HUES64 (cell line): ENCODE data around the gene NEK5. TPM values are rescaled to one million over a fixed set of nuclear protein-coding genes. Genes with fewer than 3 reads are reported as not detected.
"Not testable (repeated sequence)": the region's sequence is repeated elsewhere in the genome, so short reads cannot be mapped to it uniquely, and the experiment has no call there.

Source experiments
- H3K27ac ChIP-seq: 2 replicates; pipeline ENCODE4 v1.7.0; 2013; ENCODE audit warnings: low read depth, low read length, inconsistent platforms
- H3K27me3 ChIP-seq: 2 replicates; pipeline ENCODE4 v1.6.1; 2013; ENCODE audit warnings: mild to moderate bottlenecking, low read length; ENCODE audit not compliant: insufficient read depth
- H3K36me3 ChIP-seq: 2 replicates; pipeline ENCODE4 v1.6.1; 2013; ENCODE audit warnings: mild to moderate bottlenecking, low read length; ENCODE audit not compliant: insufficient read depth
- H3K4me1 ChIP-seq: 2 replicates; pipeline ENCODE4 v1.6.1; 2013; ENCODE audit warnings: mild to moderate bottlenecking, low read length, moderate library complexity; ENCODE audit not compliant: insufficient read depth
- H3K4me3 ChIP-seq: 2 replicates; pipeline ENCODE4 v1.5.1; 2013; ENCODE audit warnings: mild to moderate bottlenecking, low read length, moderate library complexity
- H3K9ac ChIP-seq: 2 replicates; pipeline ENCODE4 v1.6.1; 2013; ENCODE audit warnings: mild to moderate bottlenecking, low read depth, low read length
- H3K9me3 ChIP-seq: 2 replicates; pipeline ENCODE4 v1.6.1; 2013; ENCODE audit warnings: low read depth, low read length; ENCODE audit not compliant: insufficient read depth
- WGBS: fragments of 150-250, 120-280 bp; methylation state at CpG from one replicate; pipeline ENCODE4 v1.1.7; 2013; ENCODE audit warnings: missing lambda C conversion rate; 5-methylcytosine and 5-hydroxymethylcytosine counted together
- polyA plus RNA-seq, 2 experiments: library from polyadenylated mRNA; stranded (reverse); fragments of 50-300 nt; gene quantifications; one replicate each; pipeline ENCODE4 v1.2.3, GENCODE V29; 2013

Gene NEK5
- 0.15 TPM for polyA plus RNA-seq (2013, experiment 1 of 2)
- polyA plus RNA-seq (2013, experiment 2 of 2) = 0.13 TPM

GRCh38 chr13:52128714-52129700 lies at the start of gene NEK5:
Gene NEK5, minus strand, starts transcription at chr13:52129073. Its CDS starts 1,591 bp downstream, at chr13:52127482.
- H3K4me1 ChIP-seq = no peaks in the 10 kb centered on the region
- 13% methylated on average over 70 of the region's 71 CpGs for WGBS

GRCh38 chr13:52177276-52177675 lies 48.4 kb upstream of the NEK5 start:
- no peak overlapping the region for H3K4me3 ChIP-seq
- whole genome bisulfite sequencing = 92% methylated on average over 2 of the region's 2 CpGs
- peaks cover 86% of the 10 kb centered on the region for H3K36me3 ChIP-seq
- H3K4me1 ChIP-seq = no peaks in the 10 kb centered on the region
- H3K27ac ChIP-seq = no peak overlapping the region
- H3K9ac ChIP-seq = no peak overlapping the region
- H3K27me3 ChIP-seq = no peaks in the 10 kb centered on the region
- H3K9me3 ChIP-seq = no peaks in the 10 kb centered on the region

More at GRCh38 chr13:52128714-52129700, at the start of gene NEK5:
- Histone ChIP-seq H3K36me3 (peaks cover 34% of the 10 kb centered on the region), H3K27me3 (peaks cover 7% of the 10 kb centered on the region; the same call in 1 of the 2 replicates), H3K4me3 (peak within 1 kb of the TSS; percentile 61), H3K27ac (no peak within 1 kb of the TSS), H3K9me3 (0 out of 2 replicates have a peak, but pooled peaks cover 4% of the 10 kb centered on the region), H3K9ac (peak within 1 kb of the TSS; percentile 28; the same call in 1 of the 2 replicates)

GRCh38 chr13:52173970-52174369 lies 45.1 kb upstream of the NEK5 start:
- not testable (repeated sequence) for H3K27ac ChIP-seq, H3K27me3 ChIP-seq, H3K9ac ChIP-seq, H3K9me3 ChIP-seq, H3K4me1 ChIP-seq, H3K4me3 ChIP-seq
- WGBS = 99% methylated on average over 6 of the region's 6 CpGs
- peaks cover 89% of the 10 kb centered on the region for H3K36me3 ChIP-seq

GRCh38 chr13:52173373-52173772 lies 44.5 kb upstream of the NEK5 start:
- Histone ChIP-seq H3K36me3 (peaks cover 92% of the 10 kb centered on the region), H3K27me3 (no peaks in the 10 kb centered on the region), H3K4me3 (no peak overlapping the region), H3K9ac (no peak overlapping the region), H3K9me3 (no peaks in the 10 kb centered on the region), H3K27ac (no peak overlapping the region), H3K4me1 (no peaks in the 10 kb centered on the region)
- WGBS = 99% methylated on average over 2 of the region's 3 CpGs

- H3K27ac ChIP-seq, H3K27me3 ChIP-seq, H3K4me1 ChIP-seq, H3K9ac ChIP-seq, H3K4me3 ChIP-seq, H3K9me3 ChIP-seq: not testable (repeated sequence)
- WGBS = 100% methylated on average over 1 of the region's 1 CpG
- peaks cover 85% of the 10 kb centered on the region for H3K36me3 ChIP-seq
These were observed 42.8 kb upstream of the NEK5 start for GRCh38 chr13:52171686-52172085.

GRCh38 chr13:52170828-52171391 lies 42.0 kb upstream of the NEK5 start:
- H3K4me3 ChIP-seq, H3K9me3 ChIP-seq, H3K4me1 ChIP-seq, H3K27ac ChIP-seq, H3K27me3 ChIP-seq, H3K9ac ChIP-seq: not testable (repeated sequence)
- 100% methylated on average over 1 of the region's 1 CpG for WGBS
- peaks cover 80% of the 10 kb centered on the region for H3K36me3 ChIP-seq

GRCh38 chr13:52169839-52170238 lies 41.0 kb upstream of the NEK5 start:
- no peak overlapping the region for H3K9ac ChIP-seq
- H3K27me3 ChIP-seq = no peaks in the 10 kb centered on the region
- no peaks in the 10 kb centered on the region for H3K4me1 ChIP-seq
- no peak overlapping the region for H3K4me3 ChIP-seq
- no peak overlapping the region for H3K27ac ChIP-seq
- WGBS = 97% methylated on average over 5 of the region's 5 CpGs
- H3K9me3 ChIP-seq = no peaks in the 10 kb centered on the region
- peaks cover 72% of the 10 kb centered on the region for H3K36me3 ChIP-seq

- WGBS = 90% methylated on average over 2 of the region's 2 CpGs
- Histone ChIP-seq H3K27me3 (no peaks in the 10 kb centered on the region), H3K9me3 (no peaks in the 10 kb centered on the region), H3K9ac (no peak overlapping the region), H3K27ac (no peak overlapping the region), H3K4me3 (no peak overlapping the region), H3K36me3 (peaks cover 30% of the 10 kb centered on the region), H3K4me1 (peaks cover 11% of the 10 kb centered on the region; the same call in 1 of the 2 replicates)
These were observed 36.5 kb upstream of the NEK5 start for GRCh38 chr13:52165411-52165810.

GRCh38 chr13:52164989-52165388 lies 36.1 kb upstream of the NEK5 start:
- no peak overlapping the region for H3K9ac ChIP-seq
- H3K27ac ChIP-seq = no peak overlapping the region
- 0 out of 2 replicates have a peak, but pooled peaks cover under 1% of the 10 kb centered on the region for H3K9me3 ChIP-seq
- H3K36me3 ChIP-seq = peaks cover 28% of the 10 kb centered on the region
- peaks cover 11% of the 10 kb centered on the region; the same call in 1 of the 2 replicates for H3K4me1 ChIP-seq
- no peak overlapping the region for H3K4me3 ChIP-seq
- peaks cover 2% of the 10 kb centered on the region for H3K27me3 ChIP-seq

- H3K9ac ChIP-seq, H3K27me3 ChIP-seq, H3K27ac ChIP-seq, H3K4me3 ChIP-seq, H3K9me3 ChIP-seq: not testable (repeated sequence)
- peaks cover 11% of the 10 kb centered on the region; the same call in 1 of the 2 replicates for H3K4me1 ChIP-seq
- 88% methylated on average over 1 of the region's 3 CpGs for WGBS
- H3K36me3 ChIP-seq = peaks cover 17% of the 10 kb centered on the region
These were observed 35.0 kb upstream of the NEK5 start for GRCh38 chr13:52163878-52164277.
